GM12875 (cell line): ENCODE data around the gene BTBD17.

ENCODE experiments used
- H3K4me3 ChIP-seq: one replicate; pipeline ENCODE4 v1.5.1; 2011; ENCODE audit warnings: low read depth, low read length, control low read depth
- CTCF ChIP-seq: IDR thresholded peaks from 2 replicates; pipeline ENCODE4 v1.5.1; 2011; ENCODE audit warnings: low read depth, mild to moderate bottlenecking, control low read depth, inconsistent platforms, low read length, moderate library complexity, borderline replicate concordance; ENCODE audit not compliant: insufficient read depth

Gene BTBD17

GRCh38 chr17:74374858-74375257, 13.2 kb upstream of the BTBD17 start:
- no peak for TF ChIP-seq CTCF
- no peak overlapping the region for H3K4me3 ChIP-seq

GRCh38 chr17:74373838-74374606, 12.4 kb upstream of the BTBD17 start:
- no peak for TF ChIP-seq CTCF
- no peak overlapping the region for H3K4me3 ChIP-seq

- H3K4me3 ChIP-seq, result no peak overlapping the region
- TF ChIP-seq CTCF, result no peak
These were observed 10.8 kb upstream of the BTBD17 start for GRCh38 chr17:74372426-74372825.

- no peak for TF ChIP-seq CTCF
- H3K4me3 ChIP-seq, result no peak overlapping the region
These were observed 10.0 kb upstream of the BTBD17 start for GRCh38 chr17:74371653-74372147.

GRCh38 chr17:74369665-74370490, 8.2 kb upstream of the BTBD17 start:
- no peak overlapping the region for H3K4me3 ChIP-seq
- TF ChIP-seq CTCF, result no peak

GRCh38 chr17:74369221-74369620, 7.6 kb upstream of the BTBD17 start:
- no peak for TF ChIP-seq CTCF

More at GRCh38 chr17:74369221-74369620, 7.6 kb upstream of the BTBD17 start:
- no peak overlapping the region for H3K4me3 ChIP-seq
